Right lobe of liver (tissue), 4 donors: ENCODE data around the gene FSTL5.

Experiments used
- POLR2A ChIP-seq: fragments of 450-650 bp; IDR thresholded peaks from one replicate; pipeline ENCODE4 v1.6.1; 2017; ENCODE audit warnings: antibody characterized with exemption, mild to moderate bottlenecking
- TF ChIP-seq, protein P1 (sequence below), 4 donors: fragments of 200-600 bp in 3 of 4; fragments of 450-650 bp in 1 of 4; IDR thresholded peaks; one replicate each; pipeline versions ENCODE4 v1.5.1 to v1.8.0; 2016 to 2022; ENCODE audit warnings: antibody characterized with exemption in 4 of 4, mild to moderate bottlenecking in 2 of 4
- donor health status: DM: no; HTN: no; CAD: no.
- donor health status: DM: no; HTN: no; CAD: no.
- donor health status: DM: no; HTN: yes; CAD: no.

DNA sequence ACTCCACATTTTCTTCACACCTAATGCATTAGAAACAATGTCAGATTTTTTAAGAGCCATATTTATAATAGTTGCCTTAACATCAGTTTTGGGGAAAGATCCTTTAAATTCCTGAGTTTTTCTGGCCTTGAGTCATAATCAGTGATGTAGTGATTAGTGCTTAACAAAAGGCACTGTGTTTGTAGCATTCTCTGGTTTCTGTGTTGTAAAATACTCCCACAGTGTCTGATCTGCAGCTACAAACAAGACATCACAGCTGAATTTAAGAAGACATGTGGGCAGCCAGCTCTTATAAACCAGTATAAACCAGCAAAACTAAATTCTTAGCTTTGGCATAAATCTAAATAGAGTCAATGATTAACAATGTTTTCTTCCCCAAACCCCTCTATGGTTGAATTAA, 233.8 kb downstream of the FSTL5 start:
- TF ChIP-seq, protein P1, sequence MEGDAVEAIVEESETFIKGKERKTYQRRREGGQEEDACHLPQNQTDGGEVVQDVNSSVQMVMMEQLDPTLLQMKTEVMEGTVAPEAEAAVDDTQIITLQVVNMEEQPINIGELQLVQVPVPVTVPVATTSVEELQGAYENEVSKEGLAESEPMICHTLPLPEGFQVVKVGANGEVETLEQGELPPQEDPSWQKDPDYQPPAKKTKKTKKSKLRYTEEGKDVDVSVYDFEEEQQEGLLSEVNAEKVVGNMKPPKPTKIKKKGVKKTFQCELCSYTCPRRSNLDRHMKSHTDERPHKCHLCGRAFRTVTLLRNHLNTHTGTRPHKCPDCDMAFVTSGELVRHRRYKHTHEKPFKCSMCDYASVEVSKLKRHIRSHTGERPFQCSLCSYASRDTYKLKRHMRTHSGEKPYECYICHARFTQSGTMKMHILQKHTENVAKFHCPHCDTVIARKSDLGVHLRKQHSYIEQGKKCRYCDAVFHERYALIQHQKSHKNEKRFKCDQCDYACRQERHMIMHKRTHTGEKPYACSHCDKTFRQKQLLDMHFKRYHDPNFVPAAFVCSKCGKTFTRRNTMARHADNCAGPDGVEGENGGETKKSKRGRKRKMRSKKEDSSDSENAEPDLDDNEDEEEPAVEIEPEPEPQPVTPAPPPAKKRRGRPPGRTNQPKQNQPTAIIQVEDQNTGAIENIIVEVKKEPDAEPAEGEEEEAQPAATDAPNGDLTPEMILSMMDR (IDR thresholded peaks at IDR 0.05), result no peak
- TF ChIP-seq POLR2A, result no peak
